H54 (cell line): Measurements from ENCODE around the gene KMT2C.
"Not testable (repeated sequence)": the region's sequence is repeated elsewhere in the genome, so short reads cannot be mapped to it uniquely, and the experiment has no call there.

Source experiments
- DNase-seq: peaks from one replicate; pipeline ENCODE4 v3.0.0; 2011; ENCODE audit warnings: low spot score, mixed read lengths; ENCODE audit not compliant: insufficient read length
- FAIRE-seq: peaks from 3 replicates; lab custom pipeline; 2011; peaks lifted over from hg19 to GRCh38; lab: Jason Lieb, UNC
- POLR2A ChIP-seq: IDR thresholded peaks from 2 replicates; pipeline ENCODE4 v1.6.1; 2011; ENCODE audit warnings: low read depth, mild to moderate bottlenecking, low read length

KMT2C gene

GRCh38 chr7:152435384-152436110, at the start of gene KMT2C:
KMT2C (minus strand) TSS chr7:152436003; CDS start chr7:152435786, 217 bp downstream.
- DNase-seq (peak; percentile 30), FAIRE-seq (no peak)
- peak; percentile 62; the same call in 1 of the 2 replicates for TF ChIP-seq POLR2A

- FAIRE-seq (no peak), DNase-seq (no peak)
- TF ChIP-seq POLR2A = no peak
These were observed 45.3 kb upstream of the KMT2C start for GRCh38 chr7:152481082-152481481.

GRCh38 chr7:152480664-152481063, 44.9 kb upstream of the KMT2C start:
- TF ChIP-seq POLR2A = no peak
- DNase-seq (no peak), FAIRE-seq (no peak)

DNA sequence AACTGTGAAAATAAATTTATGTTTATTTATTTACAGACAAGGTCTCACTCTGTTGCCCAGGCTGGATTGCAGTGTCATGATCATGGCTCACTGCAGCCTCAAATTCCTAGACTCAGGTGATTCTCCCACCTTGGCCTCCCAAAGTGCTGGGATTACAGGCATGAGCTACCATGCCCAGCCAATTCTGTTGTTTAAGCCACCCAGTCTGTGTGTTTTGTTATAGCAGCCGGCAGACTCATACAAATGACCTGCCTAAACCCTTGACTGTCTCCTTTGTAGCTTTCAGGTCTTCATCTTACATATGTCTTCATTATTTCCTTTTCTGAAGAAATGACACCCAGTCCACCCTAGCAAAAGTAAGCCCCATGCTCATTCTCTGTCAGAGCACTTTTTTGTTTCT, 43.8 kb upstream of the KMT2C start:
- FAIRE-seq = no peak
- no peak for TF ChIP-seq POLR2A
- DNase-seq = no peak

- no peak for TF ChIP-seq POLR2A
- no peak for DNase-seq
- FAIRE-seq = no peak
These were observed 42.3 kb upstream of the KMT2C start for GRCh38 chr7:152478140-152478539.

GRCh38 chr7:152477079-152477478, 41.3 kb upstream of the KMT2C start:
- DNase-seq (no peak), FAIRE-seq (no peak)
- TF ChIP-seq POLR2A = no peak

- TF ChIP-seq POLR2A = no peak
- FAIRE-seq = no peak
These were observed 40.7 kb upstream of the KMT2C start for GRCh38 chr7:152476551-152476950.

DNA sequence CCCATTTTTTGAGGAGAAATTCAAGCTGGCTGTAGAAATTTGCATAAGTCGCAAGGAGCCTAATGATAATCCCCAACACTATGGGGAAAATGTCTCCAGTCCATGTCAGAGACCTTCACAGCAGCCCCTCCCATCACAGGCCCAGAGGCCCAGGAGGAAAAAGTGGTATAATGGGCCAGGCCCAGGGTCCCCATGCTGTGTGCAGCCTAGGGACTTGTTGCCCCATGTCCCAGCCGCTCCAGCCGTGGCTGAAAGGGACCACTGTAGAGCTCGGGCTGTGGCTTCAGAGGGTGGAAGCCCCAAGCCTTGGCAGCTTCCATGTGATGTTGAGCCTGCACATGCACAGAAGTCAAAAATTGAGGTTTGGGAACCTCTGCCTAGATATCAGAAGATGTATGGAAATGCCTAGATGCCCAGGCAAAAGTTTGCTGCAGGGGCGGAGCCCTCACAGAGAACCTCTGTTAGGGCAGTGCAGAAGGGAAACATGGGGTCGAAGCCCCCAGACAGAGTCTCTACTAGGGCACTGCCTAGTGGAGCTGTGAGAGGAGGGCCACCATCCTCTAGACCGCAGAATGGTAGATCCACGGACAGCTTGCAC, 35.3 kb upstream of the KMT2C start:
- not testable (repeated sequence) for DNase-seq, FAIRE-seq

More at GRCh38 chr7:152476551-152476950, 40.7 kb upstream of the KMT2C start:
- no peak for DNase-seq

DNA sequence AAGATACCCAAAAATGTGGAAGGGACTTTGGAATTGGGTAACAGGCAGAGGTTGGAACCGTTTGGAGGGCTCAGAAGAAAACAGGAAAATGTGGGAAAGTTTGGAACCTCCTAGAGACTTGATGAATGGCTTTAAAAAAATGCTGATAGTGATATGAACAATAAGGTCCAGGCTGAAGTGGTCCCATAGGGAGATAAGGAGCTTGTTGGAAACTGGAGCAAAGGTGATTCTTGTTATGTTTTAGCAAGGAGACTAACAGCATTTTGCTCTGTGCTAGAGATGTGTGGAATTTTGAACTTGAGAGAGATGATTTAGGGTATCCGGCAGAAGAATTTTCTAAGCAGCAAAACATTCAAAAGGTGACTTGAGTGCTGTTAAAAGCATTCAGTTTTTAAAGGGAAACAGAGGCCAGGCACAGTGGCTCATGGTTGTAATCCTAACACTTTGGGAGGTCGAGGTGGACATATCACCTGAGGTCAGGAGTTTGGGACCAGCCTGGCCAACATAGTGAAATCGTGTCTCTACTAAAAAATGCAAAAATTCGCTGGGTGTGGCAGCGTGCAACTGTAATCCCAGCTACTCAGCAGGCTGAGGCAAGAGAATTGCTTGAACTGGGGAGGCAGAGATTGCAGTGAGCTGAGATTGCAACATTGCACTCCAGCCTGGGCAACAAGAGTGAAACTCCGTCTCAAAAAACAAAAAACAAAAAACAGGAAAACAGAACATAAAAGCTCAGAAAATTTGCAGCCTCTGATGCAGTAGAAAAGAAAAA, 34.6 kb upstream of the KMT2C start:
- not testable (repeated sequence) for DNase-seq, FAIRE-seq

DNA sequence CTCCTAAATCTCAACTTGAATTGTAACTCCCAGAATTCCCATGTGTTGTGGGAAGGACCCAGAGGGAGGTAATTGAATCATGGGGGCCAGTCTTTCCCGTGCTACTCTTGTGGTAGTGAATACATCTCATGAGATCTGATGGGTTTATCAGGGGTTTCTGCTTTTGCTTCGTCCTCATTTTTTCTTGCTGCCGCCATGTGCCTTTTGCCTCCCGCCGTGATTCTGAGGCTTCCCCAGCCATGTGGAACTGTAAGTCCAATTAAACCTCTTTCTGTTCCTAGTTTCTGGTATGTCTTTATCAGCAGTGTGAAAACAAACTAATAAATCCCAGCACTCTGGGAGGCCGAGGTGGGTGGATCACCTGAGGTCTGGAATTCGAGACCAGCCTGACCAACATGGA, 33.8 kb upstream of the KMT2C start:
- not testable (repeated sequence) for DNase-seq, FAIRE-seq

DNA sequence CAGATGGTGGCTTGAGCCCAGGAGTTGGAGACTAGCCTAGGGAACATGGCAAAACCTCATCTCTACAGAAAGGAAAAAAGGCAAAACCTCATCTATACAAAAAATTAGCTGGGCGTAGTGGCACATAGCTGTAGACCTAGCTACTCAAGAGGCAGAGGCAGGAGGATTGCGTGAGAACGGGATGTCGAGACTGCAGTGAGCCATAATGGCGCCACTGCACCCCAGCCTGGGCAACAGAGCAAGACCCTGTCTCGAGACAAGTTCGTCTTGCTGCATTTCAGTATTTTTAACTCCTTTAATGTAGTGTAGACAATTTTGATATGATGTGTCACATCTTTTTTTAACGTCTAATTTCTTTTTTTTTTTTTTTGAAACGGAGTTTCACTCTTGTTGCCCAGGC, 31.4 kb upstream of the KMT2C start:
- no peak for TF ChIP-seq POLR2A
- no peak for FAIRE-seq

GRCh38 chr7:152465119-152465387, 29.2 kb upstream of the KMT2C start:
- DNase-seq = no peak
- no peak for FAIRE-seq
- TF ChIP-seq POLR2A = no peak

More for the DNA sequence above, 31.4 kb upstream of the KMT2C start:
- DNase-seq = no peak

DNA sequence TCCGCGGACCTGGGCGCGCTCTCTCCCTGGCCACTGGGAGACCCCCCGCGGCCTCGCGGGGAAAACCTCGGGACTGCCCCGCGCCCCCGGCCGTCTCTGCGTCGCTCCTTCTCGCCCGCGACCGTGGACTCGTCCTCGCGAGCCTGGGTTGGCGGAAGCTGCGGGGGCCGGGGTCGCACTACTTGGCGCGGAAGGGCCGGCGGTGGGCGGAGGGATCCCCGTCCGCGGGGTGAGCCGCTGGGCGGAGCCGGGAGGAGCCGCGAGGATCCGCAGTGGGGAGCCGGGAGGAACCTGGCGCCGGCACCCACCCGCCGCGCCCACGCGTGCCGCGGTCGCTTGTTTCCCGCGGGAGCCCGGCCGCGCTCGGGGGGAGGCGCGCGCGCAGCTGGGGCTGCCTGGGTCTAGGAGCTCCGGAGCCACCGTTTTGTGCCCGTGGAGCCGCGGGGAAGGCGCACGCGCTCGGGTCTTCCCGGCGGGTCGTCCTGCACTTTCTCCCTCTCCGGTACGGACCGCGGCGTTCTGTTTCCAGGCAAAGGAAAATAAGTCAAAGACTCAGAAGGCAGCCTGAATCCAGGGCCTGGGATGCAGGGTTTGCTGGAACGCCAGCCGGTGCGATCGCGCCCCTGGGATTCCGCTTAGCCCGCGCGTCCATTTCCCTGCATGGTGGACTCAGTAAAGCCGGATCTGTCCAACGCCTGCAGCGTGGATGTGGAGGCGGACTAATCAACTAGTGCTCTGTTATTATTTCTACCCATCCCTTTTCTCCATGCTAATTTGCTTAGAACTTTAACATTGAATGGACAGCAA, 28.7 kb upstream of the KMT2C start:
- DNase-seq (peak; percentile 74), FAIRE-seq (no peak)
- TF ChIP-seq POLR2A = no peak
